Ectodermal cell (in vitro differentiated cells): ENCODE measurements around the gene EEIG2.

Experiments used
- H3K27ac ChIP-seq: 2 replicates; pipeline ENCODE4 v1.7.0; 2013; ENCODE audit warnings: mild to moderate bottlenecking, low read depth, low read length; ENCODE audit not compliant: insufficient read depth, poor library complexity, severe bottlenecking
- H3K27me3 ChIP-seq: 2 replicates; pipeline ENCODE4 v1.7.0; 2013; ENCODE audit warnings: mild to moderate bottlenecking, low read length; ENCODE audit not compliant: insufficient read depth, control insufficient read depth, poor library complexity, severe bottlenecking
- H3K36me3 ChIP-seq: one replicate; pipeline ENCODE4 v1.7.0; 2013; ENCODE audit warnings: low read length; ENCODE audit not compliant: control insufficient read depth, insufficient read depth
- H3K4me1 ChIP-seq: one replicate; pipeline ENCODE4 v1.7.0; 2013; ENCODE audit warnings: low read length; ENCODE audit not compliant: control insufficient read depth, insufficient read depth
- H3K4me3 ChIP-seq: 2 replicates; pipeline ENCODE4 v1.7.0; 2013; ENCODE audit warnings: low read depth, low read length, control low read depth; ENCODE audit not compliant: insufficient read depth
- H3K9me3 ChIP-seq: 2 replicates; pipeline ENCODE4 v1.7.0; 2013; ENCODE audit warnings: mild to moderate bottlenecking, low read length, moderate library complexity; ENCODE audit not compliant: control insufficient read depth
- WGBS, 2 experiments: methylation state at CpG; one replicate each; pipeline ENCODE4 v1.1.7; 2013; ENCODE audit warnings: missing lambda C conversion rate in 2 of 2; 5-methylcytosine and 5-hydroxymethylcytosine counted together

The EEIG2 gene

GRCh38 chr1:108573183-108573582 is 13.3 kb downstream of the EEIG2 start:
- Histone ChIP-seq H3K9me3 (no peaks in the 10 kb centered on the region), H3K27me3 (no peaks in the 10 kb centered on the region), H3K4me1 (no peaks in the 10 kb centered on the region), H3K36me3 (no peaks in the 10 kb centered on the region), H3K4me3 (no peak overlapping the region), H3K27ac (no peak overlapping the region)
- WGBS, 2 experiments: 92 to 97% methylated on average over 2 of the region's 2 CpGs

GRCh38 chr1:108574008-108574407 is 14.1 kb downstream of the EEIG2 start:
- Histone ChIP-seq H3K36me3 (no peaks in the 10 kb centered on the region), H3K9me3 (no peaks in the 10 kb centered on the region), H3K4me3 (no peak overlapping the region), H3K4me1 (no peaks in the 10 kb centered on the region), H3K27me3 (no peaks in the 10 kb centered on the region), H3K27ac (no peak overlapping the region)

DNA sequence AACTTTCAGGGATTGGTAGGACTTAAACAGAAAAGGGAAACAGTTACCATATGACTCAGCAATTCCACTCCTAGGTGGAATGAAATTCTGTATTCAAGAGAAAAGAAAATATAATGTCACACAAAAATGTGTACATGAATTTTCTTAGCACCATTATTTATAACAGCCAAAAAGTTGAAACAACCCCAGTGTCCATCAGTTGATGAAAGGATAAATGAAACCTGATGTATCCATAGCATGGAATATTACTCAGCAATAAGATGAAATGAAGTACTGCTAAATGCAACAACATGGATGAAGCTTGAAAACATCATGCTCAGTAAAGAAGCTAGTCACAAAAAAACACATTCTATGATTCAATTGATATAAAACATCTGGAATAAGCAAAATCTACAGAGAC is 15.5 kb downstream of the EEIG2 start:
- no peak overlapping the region for H3K27ac ChIP-seq
- H3K4me3 ChIP-seq: no peak overlapping the region
- H3K9me3 ChIP-seq: no peaks in the 10 kb centered on the region
- no peaks in the 10 kb centered on the region for H3K36me3 ChIP-seq
- H3K4me1 ChIP-seq: no peaks in the 10 kb centered on the region
- no peaks in the 10 kb centered on the region for H3K27me3 ChIP-seq

GRCh38 chr1:108583757-108584427 is 24.0 kb downstream of the EEIG2 start:
- Histone ChIP-seq H3K36me3 (no peaks in the 10 kb centered on the region), H3K4me1 (no peaks in the 10 kb centered on the region), H3K4me3 (no peak overlapping the region), H3K27ac (no peak overlapping the region), H3K9me3 (no peaks in the 10 kb centered on the region), H3K27me3 (no peaks in the 10 kb centered on the region)
- 97% methylated on average over 4 of the region's 4 CpGs for WGBS, 2 experiments

- H3K27ac ChIP-seq: no peak overlapping the region
- H3K4me3 ChIP-seq: no peak overlapping the region
- H3K9me3 ChIP-seq: no peaks in the 10 kb centered on the region
- no peaks in the 10 kb centered on the region for H3K27me3 ChIP-seq
- WGBS, 2 experiments: 92 to 97% methylated on average over 5 of the region's 5 CpGs
- no peaks in the 10 kb centered on the region for H3K4me1 ChIP-seq
- no peaks in the 10 kb centered on the region for H3K36me3 ChIP-seq
These were observed 24.5 kb downstream of the EEIG2 start for GRCh38 chr1:108584428-108584856.

GRCh38 chr1:108585313-108585712 is 25.4 kb downstream of the EEIG2 start:
- Histone ChIP-seq H3K4me3 (no peak overlapping the region), H3K9me3 (no peaks in the 10 kb centered on the region), H3K36me3 (no peaks in the 10 kb centered on the region), H3K27ac (no peak overlapping the region), H3K4me1 (no peaks in the 10 kb centered on the region), H3K27me3 (no peaks in the 10 kb centered on the region)
- WGBS, 2 experiments: 100% methylated on average over 1 of the region's 1 CpG

- WGBS, 2 experiments: 76 to 91% methylated on average over 2 of the region's 2 CpGs
- H3K4me3 ChIP-seq: no peak overlapping the region
- H3K4me1 ChIP-seq: no peaks in the 10 kb centered on the region
- no peaks in the 10 kb centered on the region for H3K27me3 ChIP-seq
- H3K27ac ChIP-seq: no peak overlapping the region
- no peaks in the 10 kb centered on the region for H3K9me3 ChIP-seq
- H3K36me3 ChIP-seq: no peaks in the 10 kb centered on the region
These were observed 30.5 kb downstream of the EEIG2 start for GRCh38 chr1:108590441-108590840.

GRCh38 chr1:108590957-108591356 is 31.1 kb downstream of the EEIG2 start:
- Histone ChIP-seq H3K36me3 (no peaks in the 10 kb centered on the region), H3K27ac (no peak overlapping the region), H3K4me1 (no peaks in the 10 kb centered on the region), H3K9me3 (no peaks in the 10 kb centered on the region), H3K4me3 (no peak overlapping the region), H3K27me3 (no peaks in the 10 kb centered on the region)
- WGBS, 2 experiments: 95% methylated on average over 2 of the region's 3 CpGs

DNA sequence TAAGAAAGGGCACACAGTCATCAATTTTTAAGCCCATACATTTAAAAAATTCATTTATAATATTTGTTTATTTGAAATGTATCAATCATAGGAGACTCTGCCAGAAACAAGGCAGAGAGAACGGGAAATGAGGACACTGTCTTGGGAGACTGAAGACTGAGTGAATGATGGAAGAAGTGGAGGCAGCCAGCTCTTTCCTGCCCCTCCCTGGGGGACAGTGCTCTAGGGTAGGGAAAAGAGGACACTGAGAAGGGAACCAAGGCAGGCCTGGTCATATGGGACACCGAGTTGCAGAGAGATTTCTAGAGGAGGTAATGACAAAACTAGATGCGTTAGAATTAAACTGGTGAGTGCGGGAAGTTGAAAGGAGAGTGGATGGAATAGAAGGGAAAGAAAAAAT is 31.6 kb downstream of the EEIG2 start:
- H3K9me3 ChIP-seq: no peaks in the 10 kb centered on the region
- no peak overlapping the region for H3K27ac ChIP-seq
- no peak overlapping the region for H3K4me3 ChIP-seq
- 86 to 92% methylated on average over 4 of the region's 4 CpGs for WGBS, 2 experiments
- H3K27me3 ChIP-seq: no peaks in the 10 kb centered on the region
- no peaks in the 10 kb centered on the region for H3K4me1 ChIP-seq
- H3K36me3 ChIP-seq: no peaks in the 10 kb centered on the region

- Histone ChIP-seq H3K9me3 (no peaks in the 10 kb centered on the region), H3K27me3 (no peaks in the 10 kb centered on the region), H3K36me3 (no peaks in the 10 kb centered on the region), H3K4me1 (no peaks in the 10 kb centered on the region), H3K4me3 (no peak overlapping the region), H3K27ac (no peak overlapping the region)
- 96% methylated on average over 5 of the region's 5 CpGs for WGBS, 2 experiments
These were observed 32.3 kb downstream of the EEIG2 start for GRCh38 chr1:108592030-108592759.
